ENCODE data around the gene MDM1.

MDM1 gene

GRCh38 chr12:68259318-68259940, 72.7 kb downstream of the MDM1 start:
- Histone ChIP-seq H3K27me3 (ENCODE audit: insufficient read depth, low read depth, severe bottlenecking) (no peaks in the 10 kb centered on the region), H3K9me3 (ENCODE audit: severe bottlenecking) (no peaks in the 10 kb centered on the region), H3K27ac (no peak overlapping the region), H3K4me3 (ENCODE audit: low read depth, low read length) (no peak overlapping the region), H3K36me3 (no peaks in the 10 kb centered on the region)
- TF ChIP-seq CTCF (IDR thresholded peaks at IDR 0.05; ENCODE audit: low read depth, low read length), result no peak
- no peak for DNase-seq

- no peak for TF ChIP-seq CTCF (IDR thresholded peaks at IDR 0.05; ENCODE audit: low read depth, low read length)
- Histone ChIP-seq H3K27ac (no peak within 1 kb of the TSS), H3K36me3 (no peaks in the 10 kb centered on the region), H3K9me3 (ENCODE audit: severe bottlenecking) (no peaks in the 10 kb centered on the region), H3K4me3 (ENCODE audit: low read depth, low read length) (no peak within 1 kb of the TSS), H3K27me3 (ENCODE audit: insufficient read depth, low read depth, severe bottlenecking) (no peaks in the 10 kb centered on the region)
- DNase-seq, result no peak
Measured at GRCh38 chr12:68253504-68253903, 78.7 kb downstream of the MDM1 start, which contains the start of gene IL22. Gene IL22, minus strand, starts transcription at chr12:68253604. Its CDS starts 156 bp downstream, at chr12:68253448.

- no peak overlapping the region for H3K27ac ChIP-seq
- no peak for DNase-seq
- no peaks in the 10 kb centered on the region for H3K27me3 ChIP-seq (ENCODE audit: insufficient read depth, low read depth, severe bottlenecking)
- H3K4me3 ChIP-seq (ENCODE audit: low read depth, low read length), result no peak overlapping the region
- TF ChIP-seq CTCF (IDR thresholded peaks at IDR 0.05; ENCODE audit: low read depth, low read length), result no peak
- no peaks in the 10 kb centered on the region for H3K36me3 ChIP-seq
- no peaks in the 10 kb centered on the region for H3K9me3 ChIP-seq (ENCODE audit: severe bottlenecking)
Measured at GRCh38 chr12:68252077-68252476, 80.1 kb downstream of the MDM1 start.

DNA sequence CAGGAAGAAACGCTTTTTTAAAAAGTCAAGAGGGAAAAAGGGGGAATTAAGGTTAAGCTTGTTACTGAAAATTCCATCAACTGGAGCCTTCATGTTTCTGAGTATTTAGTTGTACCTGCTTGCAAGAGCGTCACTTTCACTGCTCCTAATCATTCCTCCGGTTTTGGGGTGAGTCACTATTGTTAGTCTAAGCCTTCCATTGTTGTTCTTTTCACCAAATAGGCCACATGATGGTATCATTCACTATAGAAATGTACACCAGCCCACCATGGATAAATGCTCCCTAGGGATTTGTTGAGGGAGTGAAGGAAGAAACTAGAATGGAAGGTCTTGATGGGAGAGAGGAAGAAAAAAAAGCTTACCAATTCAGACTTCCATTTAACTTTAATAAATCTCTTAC, 81.7 kb downstream of the MDM1 start:
- H3K27me3 ChIP-seq (ENCODE audit: insufficient read depth, low read depth, severe bottlenecking), result no peaks in the 10 kb centered on the region
- no peaks in the 10 kb centered on the region for H3K9me3 ChIP-seq (ENCODE audit: severe bottlenecking)
- DNase-seq, result no peak
- no peaks in the 10 kb centered on the region for H3K36me3 ChIP-seq
- H3K27ac ChIP-seq, result no peak overlapping the region
- no peak for TF ChIP-seq CTCF (IDR thresholded peaks at IDR 0.05; ENCODE audit: low read depth, low read length)
- H3K4me3 ChIP-seq (ENCODE audit: low read depth, low read length), result no peak overlapping the region

GRCh38 chr12:68247785-68248184, 84.4 kb downstream of the MDM1 start:
- no peak overlapping the region for H3K27ac ChIP-seq
- H3K27me3 ChIP-seq (ENCODE audit: insufficient read depth, low read depth, severe bottlenecking), result no peaks in the 10 kb centered on the region
- no peak for TF ChIP-seq CTCF (IDR thresholded peaks at IDR 0.05; ENCODE audit: low read depth, low read length)
- no peaks in the 10 kb centered on the region for H3K9me3 ChIP-seq (ENCODE audit: severe bottlenecking)
- no peak for DNase-seq
- no peaks in the 10 kb centered on the region for H3K36me3 ChIP-seq
- H3K4me3 ChIP-seq (ENCODE audit: low read depth, low read length), result no peak overlapping the region

- no peak for DNase-seq
- H3K27me3 ChIP-seq (ENCODE audit: insufficient read depth, low read depth, severe bottlenecking), result no peaks in the 10 kb centered on the region
- peak overlapping the region; percentile 85 for H3K27ac ChIP-seq
- no peak for TF ChIP-seq CTCF (IDR thresholded peaks at IDR 0.05; ENCODE audit: low read depth, low read length)
- H3K36me3 ChIP-seq, result no peaks in the 10 kb centered on the region
- no peaks in the 10 kb centered on the region for H3K9me3 ChIP-seq (ENCODE audit: severe bottlenecking)
- peak overlapping the region; percentile 40; the same call in 1 of the 2 replicates for H3K4me3 ChIP-seq (ENCODE audit: low read depth, low read length)
Measured at GRCh38 chr12:68246350-68246749, 85.8 kb downstream of the MDM1 start.
